Right lobe of liver (tissue), 6 donors: Measurements from ENCODE around the gene DIP2C. TPM values are rescaled to one million over a fixed set of nuclear protein-coding genes. Genes with fewer than 3 reads are reported as not detected.
"Not testable (repeated sequence)": the region's sequence is repeated elsewhere in the genome, so short reads cannot be mapped to it uniquely, and the experiment has no call there.

ENCODE experiments used
- ATAC-seq, 4 donors: fragments of 200-7000 bp; cut with Tn5 transposase; one replicate each; pipeline ENCODE4 v1.9.1; 2020; ENCODE audit warnings: mild to moderate bottlenecking in 4 of 4, moderate library complexity in 4 of 4
- DNase-seq, 3 donors: peaks; one replicate each; pipeline ENCODE4 v3.0.0-alpha.2; 2020
- H3K27ac ChIP-seq, 3 donors: fragments of 200-600 bp; one replicate each; pipeline ENCODE4 v1.8.0; 2022
- H3K27me3 ChIP-seq, 2 donors: fragments of 200-600 bp; one replicate each; pipeline ENCODE4 v1.8.0; 2022
- H3K36me3 ChIP-seq, 4 donors: fragments of 200-600 bp; sonication (generic) in 1 of 4; one replicate each; pipeline versions ENCODE4 v1.5.1 to v1.8.0; 2017 to 2022; ENCODE audit warnings: control low read depth in 1 of 4
- H3K4me1 ChIP-seq, 4 donors: fragments of 200-600 bp; sonication (generic) in 1 of 4; one replicate each; pipeline versions ENCODE4 v1.5.1 to v1.8.0; 2017 to 2022; ENCODE audit warnings: control low read depth in 1 of 4
- H3K4me3 ChIP-seq, 3 donors: fragments of 200-600 bp; one replicate each; pipeline ENCODE4 v1.8.0; 2022
- H3K9me3 ChIP-seq, 4 donors: fragments of 200-600 bp; sonication (generic) in 1 of 4; one replicate each; pipeline versions ENCODE4 v1.5.1 to v1.8.0; 2017 to 2022; ENCODE audit warnings: control low read depth in 1 of 4
- POLR2A ChIP-seq: fragments of 450-650 bp; IDR thresholded peaks from one replicate; pipeline ENCODE4 v1.6.1; 2017; ENCODE audit warnings: antibody characterized with exemption, mild to moderate bottlenecking
- WGBS: methylation state at CpG from one replicate; pipeline ENCODE4 v1.1.6; 2018; ENCODE audit warnings: low coverage, low lambda C conversion rate; ENCODE audit not compliant: insufficient coverage; ENCODE audit errors: missing lambda C conversion rate; 5-methylcytosine and 5-hydroxymethylcytosine counted together
- intact Hi-C, 2 donors: fragments of 100-400 bp; cut with DNase I; formaldehyde crosslinking; loops; one replicate each; pipeline versions ENCODE4 v1.11.2 to v1.14.1; 2022
- total RNA-seq, 6 experiments: library from RNA; depleted of rRNA in 2 of 6; stranded (reverse); fragments of >200 nt in 2 of 6; fragmentation: NEBNext Ultra II Directional in 3 of 6; extraction: Animal tissue kit (Norgen Biotek cat#: 25700) in 3 of 6; gene quantifications; one replicate each; pipeline versions ENCODE4 v1.1.0 to v1.2.4, GENCODE V29; 2016 to 2023
- TF ChIP-seq, protein P1 (sequence below), 4 donors: fragments of 200-600 bp in 3 of 4; fragments of 450-650 bp in 1 of 4; IDR thresholded peaks; one replicate each; pipeline versions ENCODE4 v1.5.1 to v1.8.0; 2016 to 2022; ENCODE audit warnings: antibody characterized with exemption in 4 of 4, mild to moderate bottlenecking in 2 of 4
- donor health status: DM: no; HTN: yes; CAD: no.
- donor health status: DM: no; HTN: no; CAD: no.
- donor health status: DM: no; HTN: no; CAD: no.
- donor health status: DM: no; HTN: yes; CAD: no.
- donor health status: DM: no; HTN: yes; CAD: no.

Gene DIP2C
- total RNA-seq, 6 experiments from 2014 or later, result 8.0 to 13.5 (median 11.7) TPM

- DNase-seq (no peak), ATAC-seq (no peak)
- Histone ChIP-seq H3K4me3 (no peak overlapping the region), H3K27me3 (no peaks in the 10 kb centered on the region), H3K9me3 (no peaks in the 10 kb centered on the region), H3K27ac (no peak overlapping the region), H3K36me3 (no peaks in the 10 kb centered on the region), H3K4me1 (peaks cover 0 to 15% (median 9%) of the 10 kb centered on the region in 4 donors)
- WGBS, result 73% methylated on average over 4 of the region's 9 CpGs
- TF ChIP-seq, protein P1, sequence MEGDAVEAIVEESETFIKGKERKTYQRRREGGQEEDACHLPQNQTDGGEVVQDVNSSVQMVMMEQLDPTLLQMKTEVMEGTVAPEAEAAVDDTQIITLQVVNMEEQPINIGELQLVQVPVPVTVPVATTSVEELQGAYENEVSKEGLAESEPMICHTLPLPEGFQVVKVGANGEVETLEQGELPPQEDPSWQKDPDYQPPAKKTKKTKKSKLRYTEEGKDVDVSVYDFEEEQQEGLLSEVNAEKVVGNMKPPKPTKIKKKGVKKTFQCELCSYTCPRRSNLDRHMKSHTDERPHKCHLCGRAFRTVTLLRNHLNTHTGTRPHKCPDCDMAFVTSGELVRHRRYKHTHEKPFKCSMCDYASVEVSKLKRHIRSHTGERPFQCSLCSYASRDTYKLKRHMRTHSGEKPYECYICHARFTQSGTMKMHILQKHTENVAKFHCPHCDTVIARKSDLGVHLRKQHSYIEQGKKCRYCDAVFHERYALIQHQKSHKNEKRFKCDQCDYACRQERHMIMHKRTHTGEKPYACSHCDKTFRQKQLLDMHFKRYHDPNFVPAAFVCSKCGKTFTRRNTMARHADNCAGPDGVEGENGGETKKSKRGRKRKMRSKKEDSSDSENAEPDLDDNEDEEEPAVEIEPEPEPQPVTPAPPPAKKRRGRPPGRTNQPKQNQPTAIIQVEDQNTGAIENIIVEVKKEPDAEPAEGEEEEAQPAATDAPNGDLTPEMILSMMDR (IDR thresholded peaks at IDR 0.05), result no peak
- TF ChIP-seq POLR2A, result no peak
- intact Hi-C loops, result no loop called here
These were observed 89.7 kb downstream of the DIP2C start for GRCh38 chr10:599767-600166.

- peaks cover 0 to 20% (median 12%) of the 10 kb centered on the region in 4 donors for H3K4me1 ChIP-seq
- H3K27ac ChIP-seq, result no peak overlapping the region
- ATAC-seq, result no peak
- no peak overlapping the region for H3K4me3 ChIP-seq
- DNase-seq, result no peak
- H3K9me3 ChIP-seq, result no peaks in the 10 kb centered on the region
- 75% methylated on average over 9 of the region's 17 CpGs for WGBS
- intact Hi-C loops, result no loop called here
- TF ChIP-seq, protein P1 (IDR thresholded peaks at IDR 0.05), result no peak
- no peak for TF ChIP-seq POLR2A
- no peaks in the 10 kb centered on the region for H3K27me3 ChIP-seq
- H3K36me3 ChIP-seq, result no peaks in the 10 kb centered on the region
These were observed 90.9 kb downstream of the DIP2C start for GRCh38 chr10:598415-599170.

GRCh38 chr10:597976-598375 lies 91.5 kb downstream of the DIP2C start:
- no peak for TF ChIP-seq POLR2A
- TF ChIP-seq, protein P1 (IDR thresholded peaks at IDR 0.05), result no peak
- DNase-seq (no peak), ATAC-seq (no peak)
- WGBS, result 90% methylated on average over 6 of the region's 17 CpGs
- H3K27me3 ChIP-seq, result no peaks in the 10 kb centered on the region
- H3K4me1 ChIP-seq, result peaks cover 0 to 21% (median 12%) of the 10 kb centered on the region in 4 donors
- intact Hi-C loops, result no loop called here
- H3K36me3 ChIP-seq, result no peaks in the 10 kb centered on the region
- no peaks in the 10 kb centered on the region for H3K9me3 ChIP-seq
- H3K27ac ChIP-seq, result no peak overlapping the region
- H3K4me3 ChIP-seq, result no peak overlapping the region

- 92% methylated on average over 2 of the region's 17 CpGs for WGBS
- Histone ChIP-seq H3K36me3 (no peaks in the 10 kb centered on the region), H3K4me1 (peaks cover 0 to 21% (median 12%) of the 10 kb centered on the region in 4 donors), H3K27ac (no peak overlapping the region), H3K4me3 (no peak overlapping the region), H3K9me3 (no peaks in the 10 kb centered on the region), H3K27me3 (no peaks in the 10 kb centered on the region)
- TF ChIP-seq, protein P1 (IDR thresholded peaks at IDR 0.05), result no peak
- TF ChIP-seq POLR2A, result no peak
- no peak for ATAC-seq
- intact Hi-C loops, result no loop called here
- DNase-seq, result no peak
These were observed 92.6 kb downstream of the DIP2C start for GRCh38 chr10:596725-597345.

DNA sequence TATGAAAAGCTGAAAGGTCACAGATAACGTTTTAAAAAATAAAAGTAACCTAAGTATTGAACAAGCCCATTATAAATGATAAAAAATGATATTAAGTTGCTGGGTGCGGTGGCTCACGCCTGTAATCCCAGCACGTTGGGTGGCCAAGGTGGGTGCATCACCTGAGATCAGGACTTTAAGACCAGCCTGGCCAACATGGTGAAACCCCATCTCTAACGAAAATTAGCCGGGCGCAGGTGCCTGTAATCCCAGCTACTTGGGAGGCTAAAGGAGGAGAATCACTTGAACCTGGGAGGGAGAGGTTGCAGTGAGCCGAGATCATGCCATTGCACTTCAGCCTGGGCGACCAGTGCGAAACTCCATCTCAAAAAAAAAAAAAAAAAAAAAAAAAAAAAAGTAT lies 93.3 kb downstream of the DIP2C start:
- H3K27ac ChIP-seq, DNase-seq, intact Hi-C loops, H3K36me3 ChIP-seq, ATAC-seq, H3K27me3 ChIP-seq, H3K9me3 ChIP-seq, H3K4me3 ChIP-seq: not testable (repeated sequence)
- WGBS, result 98% methylated on average over 7 of the region's 10 CpGs
- peaks cover 0 to 16% (median 8%) of the 10 kb centered on the region in 4 donors for H3K4me1 ChIP-seq
